ENCODE measurements around the gene OLA1.

OLA1 gene

DNA sequence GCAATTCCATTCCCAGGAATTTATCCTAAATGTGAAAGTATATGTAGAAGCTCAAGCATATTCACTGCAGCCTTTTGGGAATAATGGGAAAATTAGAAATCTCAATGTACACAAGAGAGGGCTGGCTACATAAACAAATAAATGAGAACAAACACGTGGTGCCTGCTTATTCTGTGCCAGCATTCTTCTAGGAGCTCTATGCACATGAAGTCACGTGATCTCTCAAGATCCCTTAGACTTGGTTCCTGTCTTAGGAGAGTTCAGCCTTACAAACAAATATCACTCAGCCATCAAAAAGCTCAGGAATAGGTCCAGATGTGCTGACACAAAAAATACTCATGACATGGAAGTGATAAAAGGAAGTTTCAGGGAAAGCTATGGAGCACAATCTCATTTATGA, 190.3 kb downstream of the OLA1 start:
- DNase-seq: no peak

GRCh38 chr2:174054926-174055325, 193.4 kb downstream of the OLA1 start:
- DNase-seq: no peak

GRCh38 chr2:174053355-174054151, 194.8 kb downstream of the OLA1 start:
- no peak for DNase-seq

GRCh38 chr2:174052584-174052976, 195.8 kb downstream of the OLA1 start:
- DNase-seq: no peak

- DNase-seq: no peak
Observed at GRCh38 chr2:174051741-174052583, 196.4 kb downstream of the OLA1 start.

DNA sequence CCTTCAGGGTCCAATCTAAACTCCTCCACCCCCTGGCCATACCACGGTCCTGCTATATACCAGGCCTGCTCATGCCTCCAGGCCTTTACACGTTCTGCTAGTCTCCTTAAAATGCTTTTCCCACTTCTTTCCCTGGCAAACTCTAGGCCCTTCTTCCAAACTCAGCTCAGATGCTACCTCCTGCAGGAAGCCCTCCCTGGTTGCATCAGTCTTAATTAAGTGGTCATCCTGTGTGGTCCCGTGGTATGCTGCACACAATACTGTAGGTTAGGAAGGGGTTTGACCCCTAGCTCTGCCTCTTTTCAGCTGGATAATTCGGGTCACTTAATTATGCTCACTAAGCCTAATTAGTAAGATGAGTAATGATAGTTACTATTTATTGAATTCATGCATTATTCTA, 197.3 kb downstream of the OLA1 start:
- no peak for DNase-seq

DNA sequence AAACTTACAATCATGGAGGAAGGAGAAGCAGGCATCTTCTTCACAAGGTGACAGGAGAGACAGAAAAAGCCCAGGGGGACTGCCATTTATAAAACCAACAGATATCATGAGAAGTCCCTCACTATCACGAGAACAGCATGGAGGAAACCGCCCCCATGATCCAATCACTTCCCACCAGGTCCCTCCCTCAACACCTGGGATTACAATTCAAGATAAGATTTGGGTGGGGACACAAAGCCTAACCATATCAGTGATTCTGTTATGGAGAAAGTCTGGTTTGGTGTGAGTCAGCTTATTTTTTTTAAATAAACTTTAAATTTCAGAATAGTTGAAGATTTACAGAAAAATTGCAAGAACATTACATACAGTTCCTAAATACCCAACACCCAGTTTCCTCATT, 198.4 kb downstream of the OLA1 start:
- DNase-seq: no peak

DNA sequence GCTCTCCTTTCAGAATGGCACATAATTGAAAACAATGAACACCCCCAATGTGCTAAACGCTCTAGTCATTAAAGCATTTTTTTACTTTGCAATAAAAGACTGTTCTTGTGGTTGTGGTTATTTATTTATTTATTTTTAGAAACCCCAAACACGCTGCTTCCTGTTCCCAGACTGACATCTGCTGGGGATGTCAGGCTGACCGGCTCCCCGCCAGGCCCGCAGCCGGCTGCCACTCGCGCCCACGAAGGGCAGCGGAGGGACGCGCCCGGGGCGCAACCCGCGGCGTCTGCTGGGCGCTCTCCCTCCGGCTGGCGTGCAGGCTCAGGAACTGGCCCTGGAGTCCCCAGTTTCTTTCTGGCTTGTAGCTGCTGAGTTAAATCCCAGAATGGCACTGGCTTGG, 200.1 kb downstream of the OLA1 start:
- DNase-seq: no peak

DNA sequence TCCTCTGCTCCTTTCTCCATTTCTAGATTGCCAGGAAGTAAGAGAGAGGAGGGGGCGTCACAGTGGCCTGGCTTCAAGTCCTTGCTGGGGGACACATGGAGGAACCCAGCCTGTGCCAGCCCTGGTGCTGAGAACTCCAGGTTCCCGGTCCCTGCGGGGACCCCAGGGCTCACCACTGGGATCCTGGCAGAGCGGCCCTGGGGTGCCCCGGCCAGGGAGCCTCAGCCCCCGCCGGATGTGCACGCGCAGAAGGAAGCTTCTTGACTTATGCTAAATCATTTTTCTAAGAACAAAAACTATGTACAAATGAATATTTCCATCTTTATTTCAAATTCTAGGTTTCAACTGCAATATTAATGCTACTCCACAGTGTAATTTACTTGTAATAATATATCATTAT, 200.6 kb downstream of the OLA1 start:
- no peak for DNase-seq

- no peak for DNase-seq
Observed at GRCh38 chr2:174046172-174046571, 202.2 kb downstream of the OLA1 start.

GRCh38 chr2:174044556-174044955, 203.8 kb downstream of the OLA1 start:
- no peak for DNase-seq

DNA sequence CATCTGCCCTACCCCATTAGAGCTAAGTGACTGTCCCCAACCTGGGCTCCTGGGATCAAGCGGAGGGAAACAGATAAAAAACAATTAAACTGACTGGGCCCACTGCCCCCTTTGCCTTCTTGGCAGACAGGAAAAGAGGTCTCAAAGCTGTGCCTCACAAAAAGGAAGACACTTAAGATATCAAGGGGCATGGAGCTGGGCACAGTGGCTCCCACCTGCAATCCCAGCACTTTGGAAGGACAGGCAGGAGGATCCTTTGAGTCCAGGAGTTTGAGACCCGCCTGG, 208.0 kb downstream of the OLA1 start:
- DNase-seq: no peak

DNA sequence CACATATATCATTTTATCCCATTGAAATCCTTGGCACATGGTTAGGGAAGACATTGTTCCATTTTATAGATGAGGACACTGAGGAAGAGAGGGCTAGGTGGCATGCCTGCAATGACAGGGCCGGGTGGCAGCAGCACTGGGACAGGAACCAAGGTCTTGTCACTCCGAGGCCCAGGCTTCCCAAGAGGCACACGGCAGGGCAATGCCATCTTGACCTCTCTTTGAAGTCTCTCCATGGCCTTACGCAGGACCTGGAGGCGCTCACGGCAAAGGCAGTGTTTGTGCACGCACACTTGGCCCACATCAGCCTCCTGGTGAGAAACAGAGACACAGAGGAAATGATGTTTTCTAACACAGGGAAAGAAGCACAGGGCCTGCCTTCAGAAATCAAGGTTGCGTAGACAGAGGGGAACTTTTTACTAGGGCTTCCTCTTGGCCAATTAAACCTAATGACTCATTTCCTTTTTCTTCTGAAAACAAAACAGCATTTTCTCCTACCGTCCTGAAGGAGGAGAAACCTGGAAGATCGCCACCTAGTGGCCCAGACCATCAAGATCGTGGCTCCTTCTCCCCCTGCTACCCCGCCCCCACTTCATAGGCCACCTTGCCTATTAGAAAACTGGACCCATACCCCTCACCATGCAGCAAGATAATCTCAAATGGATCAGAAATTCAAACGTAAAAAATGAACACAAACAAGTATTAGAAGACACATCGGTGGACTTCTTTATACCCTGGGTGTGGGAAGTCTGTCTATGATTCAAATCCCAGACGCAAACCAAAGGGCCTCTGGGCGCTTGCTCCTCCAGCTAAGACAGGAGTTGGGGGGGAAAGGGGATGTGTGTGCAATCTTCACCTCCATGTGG, 208.5 kb downstream of the OLA1 start:
- peak; percentile 93 for DNase-seq

- DNase-seq: no peak
Observed at GRCh38 chr2:174038462-174038861, 209.9 kb downstream of the OLA1 start.

DNA sequence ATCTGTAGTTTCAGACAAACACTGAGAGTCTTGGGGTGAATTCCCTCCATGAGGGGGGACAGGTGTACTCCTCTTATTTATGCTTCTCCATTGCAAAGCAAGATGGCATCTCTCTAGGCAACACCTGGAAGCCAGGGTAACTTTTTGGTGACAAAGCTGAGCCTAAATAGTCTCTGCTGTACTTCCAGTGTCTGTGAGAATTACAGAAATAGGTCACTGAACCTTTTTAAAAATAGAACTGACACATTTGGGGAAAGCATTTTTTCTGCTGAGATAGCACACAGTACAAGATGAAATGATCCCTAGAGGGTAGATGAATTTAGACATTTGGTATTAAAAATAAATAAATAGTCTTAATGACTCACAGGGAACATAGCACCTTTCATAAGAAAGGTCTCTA, 211.5 kb downstream of the OLA1 start:
- DNase-seq: no peak

DNA sequence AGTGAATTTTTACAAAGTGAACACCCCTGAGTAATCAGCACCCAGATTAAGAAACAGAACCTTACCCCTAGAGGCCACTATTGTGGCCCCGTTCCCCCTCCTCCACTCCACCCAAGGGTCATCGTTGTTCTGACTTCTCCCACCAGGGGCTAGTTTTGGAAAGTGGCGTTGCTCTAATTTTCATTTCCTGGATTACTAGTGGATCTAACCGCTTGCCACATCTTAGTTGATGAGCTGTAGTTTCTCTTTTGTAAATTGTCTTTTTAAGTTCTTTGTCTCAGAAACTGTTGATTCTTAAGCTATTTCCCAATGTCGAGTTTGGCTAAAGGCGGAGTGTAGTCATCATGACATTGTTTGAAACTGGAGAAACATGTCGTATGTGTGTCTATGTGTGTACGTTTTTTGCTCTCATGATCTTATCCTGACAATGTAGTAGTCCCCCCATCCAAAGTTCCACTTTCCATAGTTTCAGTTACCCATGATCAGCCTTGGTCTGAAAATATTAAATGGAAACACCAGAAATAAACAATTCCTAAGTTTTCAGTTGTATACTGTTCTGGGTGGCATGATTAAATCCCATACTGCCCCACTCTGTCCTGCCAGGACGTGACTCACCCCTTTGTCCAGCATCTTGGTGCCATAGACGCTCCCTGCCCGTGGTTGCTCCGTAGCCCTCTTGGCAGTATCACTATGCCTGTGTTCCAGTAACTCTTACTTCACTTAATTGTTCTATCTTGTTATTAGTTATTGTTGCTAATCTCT, 212.2 kb downstream of the OLA1 start:
- no peak for DNase-seq

DNA sequence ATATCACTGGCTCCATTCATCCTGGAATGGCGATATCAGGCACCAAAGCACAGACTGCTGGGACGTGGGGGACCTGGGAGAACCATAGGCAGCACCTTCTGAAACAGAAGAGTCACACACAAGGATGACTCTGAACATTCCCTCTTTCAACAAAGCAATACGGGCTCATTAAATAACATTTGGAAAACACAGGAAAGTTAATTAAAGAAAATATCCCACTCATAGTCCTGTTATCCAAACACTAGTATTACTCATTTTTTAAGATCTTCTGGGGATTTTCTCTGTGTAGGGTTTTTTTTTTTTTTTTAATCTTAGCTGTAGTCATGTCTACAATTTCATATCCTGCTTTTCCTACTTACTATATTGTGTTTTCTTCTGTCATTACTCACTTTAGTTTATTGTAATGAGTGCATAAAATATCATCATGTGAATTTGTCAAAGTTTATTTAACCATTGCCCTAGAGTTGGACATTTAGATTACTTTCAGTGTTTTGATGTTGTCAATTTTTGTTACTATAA, 213.2 kb downstream of the OLA1 start:
- no peak for DNase-seq

- no peak for DNase-seq
Observed at GRCh38 chr2:174033163-174033550, 215.2 kb downstream of the OLA1 start.

DNA sequence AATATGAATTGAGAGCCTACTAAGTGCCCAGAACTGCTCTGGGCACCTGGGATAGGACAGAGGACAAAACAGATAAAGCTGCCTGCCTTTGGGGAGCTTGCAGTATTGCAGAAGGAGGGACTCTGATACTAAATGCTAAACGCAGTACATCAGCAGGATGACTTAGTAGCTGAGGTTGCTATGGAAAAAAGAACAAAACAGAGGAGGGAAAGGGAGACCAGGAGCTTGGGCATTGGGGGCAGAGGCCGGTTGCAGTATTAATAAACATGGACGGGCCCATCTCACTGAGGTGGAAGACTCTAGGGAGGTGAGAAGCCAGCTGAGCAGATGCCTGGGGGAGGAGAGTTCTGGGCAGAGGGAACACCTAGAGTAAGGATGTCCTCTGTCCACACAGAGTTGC, 217.1 kb downstream of the OLA1 start:
- DNase-seq: no peak

GRCh38 chr2:174028935-174029334, 219.4 kb downstream of the OLA1 start:
- no peak for DNase-seq

- no peak for DNase-seq
Observed at GRCh38 chr2:174027956-174028355, 220.4 kb downstream of the OLA1 start.

DNA sequence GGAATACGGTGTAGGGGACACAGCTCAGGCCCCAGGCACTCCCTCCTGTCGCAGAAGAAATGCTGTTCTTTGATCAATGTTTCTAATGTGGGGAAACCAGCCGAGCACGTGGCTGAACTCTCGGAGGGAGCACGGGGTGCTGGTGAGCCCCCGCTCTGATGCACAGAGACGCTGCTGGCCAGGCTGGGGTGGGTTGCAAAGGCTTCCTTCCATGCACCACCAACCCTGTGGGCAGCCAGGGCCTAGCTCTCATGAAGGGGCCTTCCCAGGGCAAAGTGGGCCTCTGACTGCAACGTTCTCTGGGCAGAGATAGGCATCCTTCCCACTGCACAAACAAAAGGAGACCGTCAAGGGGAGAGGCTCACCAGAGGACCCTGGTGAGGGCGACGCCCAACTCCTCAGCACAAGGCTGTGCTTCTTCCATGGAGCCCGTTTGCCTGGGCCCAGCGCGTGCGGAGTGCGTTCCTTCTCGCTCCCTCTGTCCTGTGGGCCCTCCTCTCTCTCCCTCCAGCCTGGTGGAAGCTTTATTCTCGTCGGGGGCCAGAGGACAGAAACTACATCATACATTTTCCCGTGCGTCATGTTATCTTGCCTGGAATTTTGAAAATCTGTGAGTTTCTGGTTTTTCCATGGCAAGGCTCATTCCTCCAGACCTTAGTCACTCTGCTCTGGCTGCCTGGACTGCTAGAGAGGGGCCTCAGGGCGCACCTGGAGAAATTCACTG, 222.0 kb downstream of the OLA1 start:
- DNase-seq: no peak
